Lung (tissue), 12 donors: ENCODE measurements around the gene XPNPEP2. TPM values are rescaled to one million over a fixed set of nuclear protein-coding genes. Genes with fewer than 3 reads are reported as not detected.

Experiments used
- ATAC-seq: fragments of 200-7000 bp; cut with Tn5 transposase; one replicate; pipeline ENCODE4 v1.9.1; 2020; ENCODE audit warnings: moderate number of reproducible peaks; ENCODE audit not compliant: insufficient read depth, low FRiP score
- DNase-seq, 3 donors: peaks; one replicate each; pipeline ENCODE4 v3.0.0-alpha.2; 2013 to 2017
- H3K27ac ChIP-seq, 2 donors: one replicate each; pipeline ENCODE4 v1.5.1; 2013; ENCODE audit warnings: mild to moderate bottlenecking in 2 of 2, moderate library complexity in 2 of 2, control low read depth in 1 of 2, inconsistent platforms in 1 of 2, low read depth in 1 of 2, low read length in 1 of 2
- H3K27me3 ChIP-seq, 3 donors: one replicate each; pipeline ENCODE4 v1.5.1; 2013; ENCODE audit warnings: low read length in 2 of 3; ENCODE audit not compliant: control insufficient read depth in 3 of 3, insufficient read depth in 3 of 3
- H3K36me3 ChIP-seq, 4 donors: one replicate each; pipeline ENCODE4 v1.5.1; 2013; ENCODE audit warnings: low read length in 4 of 4, mild to moderate bottlenecking in 1 of 4, moderate library complexity in 1 of 4; ENCODE audit not compliant: control insufficient read depth in 4 of 4, insufficient read depth in 4 of 4
- H3K4me1 ChIP-seq, 5 donors: one replicate each; pipeline ENCODE4 v1.5.1; 2013; ENCODE audit warnings: low read length in 5 of 5, mild to moderate bottlenecking in 2 of 5, moderate library complexity in 1 of 5; ENCODE audit not compliant: control insufficient read depth in 5 of 5, insufficient read depth in 5 of 5
- H3K4me3 ChIP-seq: one replicate; pipeline ENCODE4 v1.5.1; 2013; ENCODE audit warnings: mild to moderate bottlenecking, control low read depth, moderate library complexity
- H3K9ac ChIP-seq, 2 donors: one replicate each; pipeline ENCODE4 v1.5.1; 2013; ENCODE audit warnings: low read length in 2 of 2, control low read depth in 1 of 2; ENCODE audit not compliant: insufficient read depth in 1 of 2
- H3K9me3 ChIP-seq, 4 donors: one replicate each; pipeline ENCODE4 v1.5.1; 2013; ENCODE audit warnings: low read length in 3 of 4, mild to moderate bottlenecking in 1 of 4, moderate library complexity in 1 of 4; ENCODE audit not compliant: control insufficient read depth in 4 of 4, insufficient read depth in 3 of 4
- CTCF ChIP-seq: IDR thresholded peaks from 2 replicates; pipeline ENCODE4 v1.5.1; 2012; ENCODE audit warnings: mild to moderate bottlenecking; ENCODE audit errors: control extremely low read depth, extremely low read depth
- WGBS, 2 donors: extraction: QIAGEN DNeasy Blood & Tissue Kit; methylation state at CpG; one replicate each; pipeline ENCODE4 v1.1.7; 2013; 5-methylcytosine and 5-hydroxymethylcytosine counted together
- polyA plus RNA-seq, 2 donors: library from polyadenylated mRNA; stranded (reverse); fragments of 200-250 nt; gene quantifications; one replicate each; pipeline ENCODE4 v1.2.1, GENCODE V29; 2013
- total RNA-seq, 2 donors: library from RNA; depleted of rRNA in 1 of 2; stranded (reverse); fragments of >200 nt in 1 of 2; gene quantifications; one replicate each; pipeline ENCODE4 v1.2.1, GENCODE V29; 2014 to 2021
- donor health status: control.
- donor health status: control.
- donor health status: Bipolar disorder and iron deficiency.
- donor health status: healthy.
- donor health status: DM: yes; HTN: yes; CAD: no.

XPNPEP2 gene
- total and polyA plus RNA-seq, 4 donors: 0.61 to 2.1 (median 1.3) TPM

- Histone ChIP-seq H3K4me1 (peaks cover 0 to 5% (median 0%) of the 10 kb centered on the region in 5 donors), H3K27ac (no peak overlapping the region), H3K9me3 (peaks cover 0 to 2% (median 0%) of the 10 kb centered on the region in 4 donors), H3K36me3 (no peaks in the 10 kb centered on the region), H3K9ac (no peak overlapping the region), H3K27me3 (no peaks in the 10 kb centered on the region), H3K4me3 (no peak overlapping the region)
- 70 to 90% methylated on average over 8 of the region's 8 CpGs for WGBS, 2 donors
- TF ChIP-seq CTCF: no peak
- ATAC-seq: no peak
- no peak for DNase-seq
Measured at GRCh38 chrX:129696463-129697155, 42.2 kb upstream of the XPNPEP2 start.

- no peak overlapping the region for H3K27ac ChIP-seq
- no peak for ATAC-seq
- peaks cover 0 to 2% (median 0%) of the 10 kb centered on the region in 4 donors for H3K9me3 ChIP-seq
- no peak overlapping the region for H3K4me3 ChIP-seq
- TF ChIP-seq CTCF: no peak
- 69 to 91% methylated on average over 9 of the region's 9 CpGs for WGBS, 2 donors
- H3K4me1 ChIP-seq: peaks cover 0 to 5% (median 0%) of the 10 kb centered on the region in 5 donors
- no peak for DNase-seq
- H3K9ac ChIP-seq: no peak overlapping the region
- H3K27me3 ChIP-seq: no peaks in the 10 kb centered on the region
- no peaks in the 10 kb centered on the region for H3K36me3 ChIP-seq
Measured at GRCh38 chrX:129697204-129697829, 41.5 kb upstream of the XPNPEP2 start.

- H3K27ac ChIP-seq: no peak overlapping the region
- no peak overlapping the region for H3K4me3 ChIP-seq
- peaks cover 0 to 2% (median 0%) of the 10 kb centered on the region in 4 donors for H3K9me3 ChIP-seq
- no peak for TF ChIP-seq CTCF
- no peaks in the 10 kb centered on the region for H3K36me3 ChIP-seq
- no peak overlapping the region for H3K9ac ChIP-seq
- DNase-seq (no peak), ATAC-seq (no peak)
- peaks cover 0 to 5% (median 0%) of the 10 kb centered on the region in 5 donors for H3K4me1 ChIP-seq
- H3K27me3 ChIP-seq: no peaks in the 10 kb centered on the region
Measured at GRCh38 chrX:129698150-129698549, 40.6 kb upstream of the XPNPEP2 start.
